ENCODE data around the gene MARK4.

MARK4 gene

GRCh38 chr19:45249261-45250033, 1.6 kb upstream of the MARK4 start:
- no peak for DNase-seq (ENCODE audit: low read depth)
- H3K4me3 ChIP-seq (ENCODE audit: low read length): no peak overlapping the region
- no peak for TF ChIP-seq CTCF (conservative IDR thresholded peaks at IDR 0.05; ENCODE audit: low read depth, low read length)

GRCh38 chr19:45250216-45250831, 747 bp upstream of the MARK4 start:
- DNase-seq (ENCODE audit: low read depth): no peak

GRCh38 chr19:45251452-45252354, 632 bp downstream of the MARK4 start:
- H3K4me3 ChIP-seq (ENCODE audit: low read length): peak overlapping the region; percentile 81
- no peak for DNase-seq (ENCODE audit: low read depth)
- no peak for TF ChIP-seq CTCF (conservative IDR thresholded peaks at IDR 0.05; ENCODE audit: low read depth, low read length)

More at GRCh38 chr19:45250216-45250831, 747 bp upstream of the MARK4 start:
- H3K4me3 ChIP-seq (ENCODE audit: low read length): peak overlapping the region; percentile 64
- no peak for TF ChIP-seq CTCF (conservative IDR thresholded peaks at IDR 0.05; ENCODE audit: low read depth, low read length)

- H3K4me3 ChIP-seq (ENCODE audit: low read length): no peak overlapping the region
- no peak for DNase-seq (ENCODE audit: low read depth)
- no peak for TF ChIP-seq CTCF (conservative IDR thresholded peaks at IDR 0.05; ENCODE audit: low read depth, low read length)
These were observed 2.4 kb downstream of the MARK4 start for GRCh38 chr19:45253396-45254027.

GRCh38 chr19:45254044-45254531, 3.0 kb downstream of the MARK4 start:
- DNase-seq (ENCODE audit: low read depth): no peak
- no peak overlapping the region for H3K4me3 ChIP-seq (ENCODE audit: low read length)
- TF ChIP-seq CTCF (conservative IDR thresholded peaks at IDR 0.05; ENCODE audit: low read depth, low read length): peak; percentile 39

GRCh38 chr19:45255611-45256157, 4.6 kb downstream of the MARK4 start:
- TF ChIP-seq CTCF (conservative IDR thresholded peaks at IDR 0.05; ENCODE audit: low read depth, low read length): no peak
- no peak for DNase-seq (ENCODE audit: low read depth)

More at GRCh38 chr19:45255611-45256157, 4.6 kb downstream of the MARK4 start:
- no peak overlapping the region for H3K4me3 ChIP-seq (ENCODE audit: low read length)

Data from retinal pigment epithelial cell (primary cell).